ENCODE measurements around the gene METTL25. TPM values are rescaled to one million over a fixed set of nuclear protein-coding genes. Genes with fewer than 3 reads are reported as not detected.

METTL25 gene
- total RNA-seq, 1 experiment from 2014 or later = 11.6 TPM

GRCh38 chr12:82361461-82361915 is 3.2 kb downstream of the METTL25 start:
- Histone ChIP-seq H2BK12ac (ENCODE audit: insufficient read length, low read depth, low read length) (no peak overlapping the region), H2BK20ac (ENCODE audit: low read depth, low read length, poor library complexity, severe bottlenecking) (no peak overlapping the region), H4K91ac (ENCODE audit: insufficient read length, low read depth, low read length) (no peak overlapping the region), H3K14ac (ENCODE audit: insufficient read depth, low read length) (no peak overlapping the region; the same call in 1 of the 2 replicates), H4K5ac (ENCODE audit: insufficient read length, low read depth, low read length) (no peak overlapping the region), H4K20me1 (ENCODE audit: control insufficient read depth, insufficient read depth, insufficient read length) (no peaks in the 10 kb centered on the region), H3K4ac (ENCODE audit: low read depth, low read length) (no peak overlapping the region), H2AFZ (ENCODE audit: low read length) (no peak overlapping the region), H4K8ac (replicated peaks; ENCODE audit: insufficient read length, low read depth, low read length) (no peak overlapping the region), H3K79me1 (ENCODE audit: insufficient read depth, low read depth, low read length, poor library complexity, severe bottlenecking) (peaks cover 4% of the 10 kb centered on the region), H3K18ac (ENCODE audit: insufficient read length, low read depth, low read length) (no peak overlapping the region), H3K56ac (ENCODE audit: insufficient read length, low read depth, low read length) (no peak overlapping the region), H3K4me1 (ENCODE audit: insufficient read depth, low read length) (no peaks in the 10 kb centered on the region), H2BK15ac (ENCODE audit: low read depth, low read length) (no peak overlapping the region), H3T11ph (ENCODE audit: low read length) (no peak overlapping the region), H3K23ac (ENCODE audit: insufficient read length, low read depth, low read length) (no peak overlapping the region), H3K79me2 (ENCODE audit: insufficient read depth, low read length) (peaks cover 12% of the 10 kb centered on the region), H2BK120ac (ENCODE audit: low read depth, low read length, poor library complexity, severe bottlenecking) (no peak overlapping the region), H2AK5ac (ENCODE audit: insufficient read length, low read length) (no peak overlapping the region), H2BK5ac (ENCODE audit: insufficient read length, low read length) (no peak overlapping the region), H3K9me3 (ENCODE audit: control insufficient read depth, low read depth, low read length) (no peaks in the 10 kb centered on the region), H3K27ac (ENCODE audit: insufficient read length, low read depth, low read length) (no peak overlapping the region), H3K4me2 (ENCODE audit: insufficient read depth, insufficient read length, low read length) (no peak overlapping the region), H3K9ac (ENCODE audit: extremely low read depth, insufficient read length, low read length) (no peak overlapping the region), H3K23me2 (ENCODE audit: insufficient read length, low read depth, low read length, poor library complexity, severe bottlenecking) (no peaks in the 10 kb centered on the region), H3K27me3 (ENCODE audit: insufficient read depth, low read length) (no peaks in the 10 kb centered on the region)
- no CpG with 5 or more reads among the region's 22 CpGs for WGBS (ENCODE audit: extremely low coverage, insufficient read length, low lambda C conversion rate)
- TF ChIP-seq CTCF (conservative IDR thresholded peaks at IDR 0.05) = no peak
- peaks cover 24 to 28% of the 10 kb centered on the region in 2 experiments for H3K4me1 Mint-ChIP-seq
- peaks cover 2% of the 10 kb centered on the region; the same call in 1 of the 2 replicates for H3K27me3 Mint-ChIP-seq (ENCODE audit: low read depth)
- peak; percentile 42 for DNase-seq
- no peak overlapping the region for H3K4me3 Mint-ChIP-seq
- H3K9me3 Mint-ChIP-seq = peaks cover 2 to 6% of the 10 kb centered on the region in 2 experiments; a peak in 4 of 5 replicates
- peak overlapping the region in 1 of 3 experiments; percentile 87; a peak in 1 of 7 replicates for H3K27ac Mint-ChIP-seq
- H3K36me3 Mint-ChIP-seq (ENCODE audit: insufficient read depth in 1 of 3, low read depth in 3 of 3) = peaks cover 18 to 28% (median 23%) of the 10 kb centered on the region in 3 experiments
